GM20431 (cell line): ENCODE measurements around the gene ZNF682.
"Not testable (repeated sequence)": the region's sequence is repeated elsewhere in the genome, so short reads cannot be mapped to it uniquely, and the experiment has no call there.

Experiments
- in situ Hi-C: fragments of 300-500 bp; cut with MseI, MboI; formaldehyde crosslinking; loops from one replicate; pipeline ENCODE4 v1.15.0; 2020; ENCODE audit warnings: low sequenced_read_pairs; ENCODE audit not compliant: unreplicated experiment

The ZNF682 gene

DNA sequence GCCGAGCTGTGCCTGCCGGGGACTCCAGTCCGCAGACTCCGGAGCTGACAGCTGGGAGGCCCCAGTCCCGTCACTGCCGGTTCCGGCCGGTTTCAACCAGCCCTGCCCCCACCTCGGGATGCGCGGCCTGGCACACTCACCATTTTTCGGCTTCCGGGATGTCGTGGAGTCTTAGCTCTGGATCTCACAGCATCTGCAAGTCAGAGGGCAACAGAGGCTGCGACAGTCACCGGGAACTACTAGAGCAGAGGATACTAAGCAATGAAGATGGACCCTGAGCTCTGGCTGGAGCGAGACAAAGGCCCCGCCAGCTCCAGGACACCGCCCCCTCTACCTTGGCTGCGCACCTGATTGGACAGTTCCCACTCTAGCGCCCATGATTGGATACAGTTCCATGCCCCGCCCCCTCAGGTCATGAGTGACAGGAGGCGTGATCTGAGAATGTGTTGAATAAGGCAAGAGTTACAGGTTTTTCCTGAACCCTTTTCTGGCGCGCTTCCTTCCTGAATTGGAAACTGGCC is at the start of gene ZNF682:
Gene ZNF682, minus strand, starts transcription at position 303 of the 521 bp plus-strand sequence. Its CDS starts 160 bp downstream, at position 143.
- in situ Hi-C loops = no loop called here

DNA sequence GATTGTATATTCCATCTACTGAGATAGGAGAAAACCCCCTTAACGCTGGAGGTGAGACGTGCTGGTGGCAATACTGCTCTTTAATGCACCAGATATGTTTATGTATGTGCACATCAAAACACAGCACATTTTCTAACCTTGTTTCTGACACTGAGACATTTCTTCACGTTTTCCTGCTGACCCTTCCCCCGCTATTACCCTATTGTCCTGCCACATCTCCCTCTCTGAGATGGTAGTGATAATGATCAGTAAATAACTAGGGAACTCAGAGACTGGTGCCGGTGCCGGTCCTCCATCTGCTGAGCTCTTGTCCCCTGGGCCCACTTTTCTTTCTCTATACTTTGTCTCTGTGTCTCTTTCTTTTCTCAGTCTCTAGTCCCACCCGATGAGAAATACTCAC is 43.6 kb upstream of the ZNF682 start:
- in situ Hi-C loops = not testable (repeated sequence)

DNA sequence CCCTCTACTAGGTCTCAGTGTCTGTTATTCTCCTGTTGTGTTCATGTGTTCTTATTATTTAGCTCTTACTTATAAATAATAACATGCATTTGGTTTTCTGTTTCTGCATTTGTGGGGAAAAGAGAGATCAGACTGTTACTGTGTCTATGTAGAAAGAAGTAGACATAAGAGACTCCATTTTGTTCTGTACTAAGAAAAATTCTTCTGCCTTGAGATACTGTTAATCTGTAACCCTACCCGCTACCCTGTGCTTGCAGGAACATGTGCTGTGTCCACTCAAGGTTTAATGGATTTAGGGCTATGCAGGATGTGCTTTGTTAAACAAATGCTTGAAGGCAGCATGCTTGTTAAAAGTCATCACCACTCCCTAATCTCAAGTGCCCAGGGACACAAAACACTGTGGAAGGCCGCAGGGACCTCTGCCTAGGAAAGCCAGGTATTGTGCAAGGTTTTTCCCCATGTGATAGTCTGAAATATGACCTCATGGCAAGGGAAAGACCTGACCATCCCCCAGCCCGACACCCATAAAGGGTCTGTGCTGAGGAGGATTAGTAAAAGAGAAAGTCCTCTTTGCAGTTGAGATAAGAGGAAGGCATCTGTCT is 43.0 kb upstream of the ZNF682 start:
- in situ Hi-C loops = not testable (repeated sequence)

DNA sequence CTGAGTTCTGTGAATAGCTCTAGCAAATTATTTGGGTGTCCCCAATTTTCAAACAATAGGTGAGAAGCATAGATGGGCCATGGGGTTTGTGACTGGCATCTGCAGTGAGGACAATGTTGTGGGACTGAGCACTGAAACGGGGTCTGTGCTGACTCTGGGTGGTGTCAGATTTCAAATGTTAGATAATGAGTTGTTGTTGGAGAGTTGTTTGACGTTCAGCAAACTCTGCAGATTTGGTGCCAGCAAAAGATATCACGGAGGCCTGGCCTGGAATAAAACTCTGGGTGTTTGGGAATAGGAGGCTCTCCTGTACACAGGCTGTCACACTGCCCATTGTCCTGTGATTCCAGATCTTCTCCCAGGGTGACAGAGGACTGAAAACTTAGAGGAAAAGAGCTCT is 41.4 kb upstream of the ZNF682 start:
- in situ Hi-C loops = no loop called here

DNA sequence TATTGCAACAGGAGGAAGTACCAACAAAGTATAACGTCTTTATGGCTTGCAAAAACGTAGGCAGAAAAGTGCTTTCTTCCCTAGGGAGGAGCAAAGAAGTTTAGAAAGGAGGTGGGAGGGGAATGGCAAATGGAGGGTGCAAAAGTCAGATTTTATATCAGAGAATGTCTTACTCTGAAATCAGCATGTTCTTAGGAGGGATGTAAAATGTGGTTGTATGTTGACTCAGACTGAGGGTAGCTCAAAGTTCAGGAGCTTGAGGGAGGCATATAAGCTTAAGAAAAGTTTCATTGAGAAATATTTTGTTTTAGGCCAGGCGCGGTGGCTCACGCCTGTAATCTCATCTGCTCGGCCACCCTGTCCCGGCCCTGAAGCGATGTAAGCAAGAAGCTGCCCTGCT is 40.2 kb upstream of the ZNF682 start:
- in situ Hi-C loops = no loop called here

DNA sequence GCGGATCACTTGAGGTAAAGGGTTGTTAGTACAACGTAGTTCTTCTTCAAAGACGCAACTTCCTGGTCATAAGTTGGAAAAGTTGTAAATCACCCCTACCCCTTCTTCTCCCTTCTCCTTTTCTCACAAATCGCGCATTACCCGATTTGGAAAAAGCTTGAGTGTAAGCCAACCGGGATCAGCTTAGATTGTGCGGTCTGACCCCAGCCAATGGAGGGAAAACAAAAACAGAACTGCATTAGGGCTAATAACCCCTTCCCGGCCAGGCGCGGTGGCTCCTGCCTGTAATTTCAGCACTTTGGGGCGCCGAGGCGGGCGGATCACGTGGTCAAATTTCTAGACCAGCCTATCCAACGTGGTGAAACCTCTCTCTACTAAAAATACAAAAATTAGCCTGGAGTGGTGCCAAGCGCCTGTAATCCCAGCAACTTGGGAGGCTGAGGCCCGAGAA is 39.3 kb upstream of the ZNF682 start:
- in situ Hi-C loops = no loop called here

DNA sequence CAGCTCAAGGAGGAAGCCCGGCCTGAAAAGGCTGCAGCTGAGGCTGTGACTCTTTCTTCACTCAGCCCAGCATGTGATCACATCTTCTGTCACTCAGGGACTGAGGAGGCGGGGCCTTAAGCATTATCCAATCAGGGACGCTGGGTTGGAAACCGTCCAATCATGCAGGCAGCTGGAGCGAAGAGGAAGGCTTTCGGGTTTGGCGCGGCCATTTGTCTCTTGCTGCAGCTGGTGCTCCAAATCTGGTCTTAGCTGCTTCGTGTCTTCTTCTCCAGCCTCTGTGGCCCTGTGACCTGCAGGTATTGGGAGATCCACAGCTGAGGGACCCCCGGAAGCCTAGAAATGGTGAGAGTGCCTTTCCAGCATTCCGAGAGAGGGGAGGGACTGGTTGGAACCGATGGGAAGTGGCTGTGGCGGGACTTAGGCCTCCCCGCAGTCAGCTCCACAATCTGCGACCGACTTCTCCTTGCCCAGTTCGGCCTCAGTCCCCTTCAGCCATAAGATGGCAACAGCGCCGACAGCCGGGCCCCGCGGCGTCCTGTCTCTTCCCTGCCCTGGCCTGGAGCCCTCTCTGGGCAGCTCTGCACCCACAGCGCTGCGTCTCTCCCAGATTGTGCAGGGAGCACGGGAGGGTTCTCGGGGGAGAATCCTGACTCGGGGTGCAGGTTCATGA is 38.6 kb upstream of the ZNF682 start, which contains the start of gene ZNF90:
Gene ZNF90, plus strand, starts transcription at position 210 of the 673 bp plus-strand sequence. Its CDS starts 133 bp downstream, at position 343.
- in situ Hi-C loops = no loop called here

DNA sequence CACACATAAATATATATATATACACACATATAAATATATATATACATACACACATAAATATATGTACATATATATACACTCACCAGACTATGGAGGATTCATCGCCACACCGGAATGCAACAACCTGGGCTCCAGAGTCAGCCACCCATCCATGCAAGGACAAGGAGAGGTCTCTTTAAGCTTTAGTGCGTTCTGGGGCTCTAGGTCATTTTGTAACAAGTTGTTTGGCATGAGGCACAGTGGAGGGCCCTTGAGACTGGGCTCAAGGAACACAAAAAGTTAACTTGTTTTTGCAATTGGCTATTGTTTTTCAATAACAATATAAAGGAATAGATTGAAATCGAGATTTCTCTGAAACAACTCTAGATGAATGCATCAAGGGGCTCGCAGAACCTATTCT is 33.6 kb upstream of the ZNF682 start:
- in situ Hi-C loops = no loop called here

DNA sequence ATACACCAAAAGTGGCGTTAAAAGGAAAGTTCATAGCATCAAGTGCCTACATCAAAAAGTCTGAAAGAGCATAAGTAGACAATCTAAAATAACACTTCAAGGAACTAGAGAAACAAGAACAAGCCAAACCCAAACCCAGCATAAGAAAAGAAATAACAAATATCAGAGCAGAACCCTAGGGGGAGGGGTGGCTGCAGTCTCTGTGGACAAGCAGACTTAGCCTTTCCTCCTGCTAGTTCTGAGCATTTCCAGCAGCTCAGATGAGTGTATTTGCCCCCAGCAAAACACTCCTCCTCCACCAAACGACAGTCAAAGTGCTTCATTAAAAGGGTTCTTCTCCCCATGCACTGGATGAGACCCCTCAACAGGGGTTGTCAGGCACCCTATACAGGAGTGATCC is 31.4 kb upstream of the ZNF682 start:
- in situ Hi-C loops = no loop called here

DNA sequence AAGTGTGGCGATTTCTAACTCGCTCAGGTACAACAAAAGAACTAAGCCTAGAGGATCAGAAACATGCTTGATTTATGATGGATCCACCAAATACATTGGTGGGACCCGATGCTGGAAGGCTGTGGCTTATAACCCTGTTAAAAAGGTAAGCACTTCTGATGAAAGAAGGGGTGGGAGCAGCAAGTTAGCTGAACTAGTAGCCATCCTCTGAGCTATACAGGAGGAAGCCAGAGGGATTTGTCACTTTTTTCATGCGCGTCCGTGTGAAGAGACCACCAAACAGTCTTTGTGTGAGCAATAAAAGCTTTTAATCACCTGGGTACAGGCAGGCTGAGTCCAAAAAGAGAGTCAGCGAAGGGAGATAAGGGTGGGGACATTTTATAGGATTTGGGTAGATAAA is 29.3 kb upstream of the ZNF682 start:
- in situ Hi-C loops = not testable (repeated sequence)

DNA sequence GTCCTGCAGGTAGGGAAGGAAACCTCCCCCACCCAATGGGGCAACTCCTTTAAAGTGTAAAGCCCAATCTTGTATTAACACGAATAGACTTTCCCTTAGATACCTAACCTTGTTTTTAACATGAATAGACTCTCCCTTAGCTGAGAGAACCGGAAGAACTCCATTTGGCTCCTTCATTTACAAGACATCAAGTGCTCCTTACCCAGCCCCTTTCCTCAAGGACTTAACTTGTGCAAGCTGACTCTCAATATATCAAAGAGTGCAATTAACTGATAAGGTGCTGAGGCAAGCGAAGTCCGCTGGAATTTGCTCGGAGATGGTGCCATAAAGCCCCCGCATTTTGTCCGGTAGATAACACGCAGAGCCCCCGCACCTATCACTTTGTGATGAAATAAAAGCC is 28.6 kb upstream of the ZNF682 start:
- in situ Hi-C loops = no loop called here

DNA sequence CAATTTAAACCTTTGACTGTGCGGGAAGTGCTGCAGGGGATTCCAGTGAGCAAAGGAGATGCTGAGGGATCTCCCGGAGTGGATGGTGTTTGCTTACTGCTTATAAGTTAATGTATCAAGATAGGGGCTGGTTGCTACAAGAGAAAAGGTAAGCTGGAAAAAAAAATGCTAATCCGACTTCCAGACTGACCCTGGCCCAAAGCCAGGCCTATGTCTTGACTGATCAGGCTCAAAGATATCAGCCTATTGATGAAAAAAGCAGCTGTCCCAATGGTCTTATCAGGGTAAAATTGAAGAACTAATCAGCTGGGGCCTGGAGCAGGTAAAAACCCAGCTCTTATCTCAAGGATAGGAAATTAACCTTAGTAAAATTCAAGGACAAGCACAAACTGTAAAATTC is 27.6 kb upstream of the ZNF682 start:
- in situ Hi-C loops = no loop called here

DNA sequence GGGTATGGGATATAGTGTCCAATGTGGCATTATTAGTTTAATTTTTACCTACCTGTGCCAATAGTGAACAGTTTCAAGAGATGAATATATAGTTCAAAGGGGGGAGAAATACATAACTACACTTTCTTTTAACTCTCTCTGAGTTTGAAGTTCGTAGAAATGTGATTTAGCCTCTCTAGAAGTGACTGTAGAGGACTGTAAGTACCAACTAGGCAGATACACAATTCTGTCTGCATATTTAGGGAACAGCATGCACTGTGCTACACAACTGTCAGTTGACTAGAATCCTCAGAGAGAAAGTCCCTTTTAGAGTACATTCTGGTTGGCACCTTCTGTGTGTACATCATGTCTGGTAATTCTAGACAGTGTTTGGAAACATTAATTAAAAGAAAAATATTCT is 21.0 kb upstream of the ZNF682 start:
- in situ Hi-C loops = no loop called here

DNA sequence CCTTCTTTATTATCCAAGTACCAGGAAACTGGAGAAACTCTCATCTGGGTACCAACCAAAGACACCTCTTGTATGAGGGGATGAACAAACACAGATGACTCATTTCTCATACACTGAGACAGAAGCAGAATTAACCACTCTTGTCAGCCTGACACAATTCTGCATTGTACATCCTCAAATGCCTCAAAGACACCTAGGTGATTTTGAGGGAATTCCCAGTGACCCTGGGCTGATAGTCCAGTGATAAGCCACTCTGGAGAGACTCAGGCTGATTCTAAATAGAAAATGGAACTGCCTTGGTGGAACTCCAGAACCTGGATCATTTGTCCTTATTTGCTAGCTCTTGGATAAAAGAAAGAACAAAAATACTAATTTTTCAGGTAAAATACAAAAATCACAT is 19.4 kb upstream of the ZNF682 start:
- in situ Hi-C loops = not testable (repeated sequence)

DNA sequence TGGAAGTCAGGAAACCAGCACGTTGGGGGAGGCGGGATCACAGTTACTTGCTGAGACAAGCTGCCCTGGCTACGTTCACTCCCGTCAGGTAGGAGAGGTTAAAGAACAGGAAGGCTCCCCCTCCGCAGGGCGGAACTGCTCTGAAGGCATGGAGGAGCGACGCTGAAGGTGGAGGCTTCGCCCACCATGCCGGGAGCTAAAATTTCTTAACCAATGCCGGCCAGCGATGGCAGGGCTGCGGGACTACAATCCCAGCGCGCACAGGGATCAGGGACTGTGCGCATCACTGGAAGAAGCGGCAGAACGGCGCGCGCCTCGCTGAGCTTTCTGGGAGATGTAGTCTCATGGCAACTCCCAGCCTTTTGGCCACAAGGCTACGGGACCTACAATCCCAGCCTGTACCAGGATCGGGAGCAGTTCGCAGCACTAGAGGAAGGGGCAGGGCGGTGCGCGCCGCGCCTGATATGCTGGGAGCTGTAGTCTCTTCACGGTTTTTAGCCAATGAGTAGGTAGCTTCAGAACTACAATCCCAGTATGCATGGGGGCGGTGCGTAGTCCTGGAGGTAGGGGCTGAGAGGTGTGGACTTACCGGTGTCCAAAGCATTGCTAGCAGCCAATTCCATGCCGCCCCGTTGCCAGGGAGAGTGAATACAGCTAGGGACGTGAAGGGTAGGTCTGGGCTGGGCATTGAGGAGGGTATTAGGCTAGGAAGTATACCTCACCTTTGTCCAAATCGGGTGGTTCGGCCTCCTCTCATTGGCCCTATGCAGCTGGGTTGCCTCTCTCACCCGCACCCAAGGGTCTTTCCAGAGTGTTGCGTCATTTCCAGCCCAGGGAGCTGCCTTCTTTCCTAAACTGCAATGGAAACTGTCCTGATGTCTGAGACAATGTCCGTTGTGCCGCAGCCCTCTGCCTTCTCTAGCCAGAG is 12.8 kb upstream of the ZNF682 start:
- in situ Hi-C loops = no loop called here

DNA sequence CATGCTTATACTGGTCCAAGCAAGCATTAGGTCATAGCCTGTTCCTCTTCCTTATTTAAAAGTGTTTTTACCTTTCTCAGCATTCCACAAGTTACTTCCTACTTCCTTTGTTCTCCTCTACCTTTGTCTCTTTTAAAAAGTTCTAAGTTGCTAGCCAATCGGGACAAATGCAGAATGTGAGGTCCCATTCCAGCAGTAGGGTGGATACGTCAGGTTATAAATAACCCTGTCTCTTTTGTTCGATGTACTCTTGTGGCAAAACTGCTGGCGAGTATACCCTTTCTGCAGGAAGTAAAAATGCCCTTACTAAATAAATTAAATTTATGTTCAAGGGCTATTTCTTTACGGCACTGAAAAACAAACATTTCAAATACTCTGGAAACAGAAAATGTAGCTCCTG is 6.4 kb upstream of the ZNF682 start:
- in situ Hi-C loops = not testable (repeated sequence)

DNA sequence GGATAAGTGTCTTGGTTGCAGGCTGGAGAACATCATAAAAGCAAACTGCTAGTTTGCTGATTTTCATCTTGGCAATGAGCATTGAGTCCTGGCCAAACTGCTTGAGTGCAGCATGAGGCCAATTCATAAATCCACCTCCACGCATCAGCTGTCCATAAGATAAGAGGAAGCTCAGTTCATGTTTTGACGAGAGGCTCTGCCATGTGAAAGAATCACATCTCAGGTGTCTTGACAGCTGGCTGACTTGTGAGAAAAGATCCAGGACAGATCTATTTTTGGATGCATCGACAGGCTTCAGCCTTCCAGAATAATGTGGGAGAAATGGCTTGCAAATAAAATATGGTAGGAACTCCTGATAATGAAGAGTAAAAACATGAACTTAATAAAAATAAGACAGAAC is 5.4 kb upstream of the ZNF682 start:
- in situ Hi-C loops = no loop called here

DNA sequence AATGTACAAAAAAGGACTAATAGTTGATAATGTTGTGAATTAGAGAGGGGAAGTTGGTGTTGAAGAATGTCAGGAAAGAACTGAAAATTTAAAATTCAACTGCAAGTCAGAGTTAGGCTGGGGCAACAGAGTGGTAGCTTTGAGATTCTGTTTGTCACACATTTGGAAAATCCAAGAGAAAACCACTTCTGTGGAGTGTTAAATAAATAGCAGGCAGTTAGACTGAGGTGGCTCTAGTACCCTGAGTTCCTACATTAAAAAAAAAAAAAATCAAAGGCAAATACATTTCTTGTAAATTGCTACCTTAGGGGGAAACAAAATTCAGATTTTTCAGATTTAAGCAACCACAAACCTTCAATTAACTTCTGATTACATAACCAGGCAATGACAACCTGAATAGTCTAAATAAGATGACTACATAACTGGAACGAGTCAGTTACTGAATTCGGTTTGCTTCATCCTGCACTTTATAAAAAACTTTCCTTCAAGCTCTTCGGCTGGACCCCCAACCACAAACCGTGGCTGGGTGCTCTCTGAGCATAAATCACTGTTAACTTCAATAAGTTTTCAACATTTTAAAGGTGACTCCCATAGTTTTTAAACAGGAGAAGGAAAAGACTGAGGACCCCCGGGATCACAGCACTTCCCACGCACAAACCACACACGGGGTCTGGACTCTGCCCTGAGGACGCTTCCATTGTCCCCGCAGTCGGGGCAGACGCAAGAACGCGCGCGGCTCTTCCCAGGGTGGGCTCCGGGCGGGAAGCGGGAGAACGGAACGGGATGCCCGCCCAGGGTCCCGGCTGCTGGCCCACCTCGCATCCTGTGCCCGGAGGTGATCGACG is 725 bp downstream of the ZNF682 start:
- in situ Hi-C loops = no loop called here

DNA sequence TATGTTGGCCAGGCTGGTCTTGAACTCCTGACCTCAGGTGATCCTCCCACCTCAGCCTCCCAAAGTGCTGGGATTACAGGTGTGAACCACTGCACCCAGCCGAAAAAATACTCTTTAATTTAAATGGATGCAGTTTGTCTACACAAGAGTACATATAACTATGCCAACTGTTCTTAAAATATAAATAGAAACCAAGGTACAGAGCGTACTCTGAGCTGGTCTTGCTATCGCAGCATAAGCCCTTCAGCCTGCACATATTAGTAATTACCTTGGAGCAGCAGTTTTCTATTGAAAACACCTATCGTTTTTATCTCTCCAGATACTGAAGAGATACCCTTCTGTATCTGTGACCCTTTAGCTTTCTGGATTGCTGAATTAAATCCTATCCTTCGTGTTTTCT is 3.4 kb downstream of the ZNF682 start:
- in situ Hi-C loops = no loop called here

DNA sequence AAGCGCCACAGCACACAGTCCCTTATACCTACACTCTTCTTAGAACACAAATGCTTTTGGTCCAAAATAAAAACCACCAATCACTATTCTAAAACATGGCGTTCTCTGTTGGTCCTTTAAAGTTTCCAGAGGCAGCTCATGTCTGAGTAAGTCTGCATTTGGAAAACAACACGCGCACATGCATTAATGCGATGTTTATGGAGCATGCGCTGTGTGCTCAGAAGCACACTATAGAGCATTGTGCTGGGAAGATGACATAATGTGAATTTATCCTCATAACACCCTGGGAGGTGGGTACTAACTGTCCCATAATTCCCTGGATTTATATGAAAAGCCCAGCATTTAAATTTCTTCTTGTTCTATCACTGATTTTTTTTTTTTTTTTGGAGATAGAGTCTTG is 10.7 kb downstream of the ZNF682 start:
- in situ Hi-C loops = no loop called here
